Measurements from ENCODE around the gene UBE2M.

The UBE2M gene

GRCh38 chr19:58519087-58519354 is 39.4 kb downstream of the UBE2M start:
- DNase-seq (ENCODE audit: extremely low spot score): peak; percentile 69
- TF ChIP-seq ARNT (IDR thresholded peaks at IDR 0.05) (no peak), FOXA1 (IDR thresholded peaks at IDR 0.05) (no peak), CTBP1 (IDR thresholded peaks at IDR 0.05; ENCODE audit: borderline replicate concordance) (no peak), FOXK2 (IDR thresholded peaks at IDR 0.05) (no peak), NFRKB (IDR thresholded peaks at IDR 0.05) (no peak), SUZ12 (IDR thresholded peaks at IDR 0.05) (no peak)
- POLR2A ChIA-PET: interaction anchor here (0.6 to 7.8 kb wide), 21 partner anchors 19 to 837 kb away, joined by 3 to 96 read pairs (median 4); partner anchors contain the start of genes CHMP2A, TRIM28, UBE2M and ZNF274
- CTCF ChIA-PET: interaction anchor here (0.6 to 2.1 kb wide), 5 partner anchors 14 to 62 kb away, joined by 3 to 9 read pairs (median 8); partner anchors contain the start of gene TRIM28

GRCh38 chr19:58518256-58519086 is 39.9 kb downstream of the UBE2M start:
- ChIA-PET POLR2A (interaction anchor here (0.5 to 7.8 kb wide), 19 partner anchors 18 to 290 kb away, joined by 3 to 96 read pairs (median 4); partner anchors contain the start of genes CHMP2A, TRIM28, UBE2M and ZNF324B), CTCF (interaction anchor here (0.6 to 2.1 kb wide), 5 partner anchors 14 to 63 kb away, joined by 3 to 9 read pairs (median 8); partner anchors contain the start of gene TRIM28)
- TF ChIP-seq HDGF (IDR thresholded peaks at IDR 0.05; ENCODE audit: borderline replicate concordance): no peak
- TF ChIP-seq FOXM1 (IDR thresholded peaks at IDR 0.05; ENCODE audit: borderline replicate concordance): no peak
- TF ChIP-seq FOXA1 (IDR thresholded peaks at IDR 0.05): no peak
- no peak for TF ChIP-seq NFRKB (IDR thresholded peaks at IDR 0.05)
- TF ChIP-seq LEF1 (IDR thresholded peaks at IDR 0.05; ENCODE audit: borderline replicate concordance): no peak
- no peak for TF ChIP-seq BHLHE40 (IDR thresholded peaks at IDR 0.05; ENCODE audit: borderline replicate concordance)
- no peak for TF ChIP-seq SUZ12 (IDR thresholded peaks at IDR 0.05)
- no peak for TF ChIP-seq PKNOX1 (IDR thresholded peaks at IDR 0.05)
- TF ChIP-seq ELF4 (IDR thresholded peaks at IDR 0.05): no peak
- TF ChIP-seq FOXK2 (IDR thresholded peaks at IDR 0.05): no peak
- TF ChIP-seq ARNT (IDR thresholded peaks at IDR 0.05): no peak
- DNase-seq (ENCODE audit: extremely low spot score): no peak

- ChIA-PET POLR2A (interaction anchor here (0.9 to 7.8 kb wide), 3 partner anchors 27 to 138 kb away, joined by 3 to 96 read pairs (median 3); partner anchors contain the start of gene TRIM28), CTCF (no interaction called here)
- no peak for DNase-seq (ENCODE audit: extremely low spot score)
These were observed 41.2 kb downstream of the UBE2M start for GRCh38 chr19:58516964-58517833.

GRCh38 chr19:58516246-58516836 is 42.1 kb downstream of the UBE2M start:
- POLR2A ChIA-PET: no interaction called here
- CTCF ChIA-PET: no interaction called here
- TF ChIP-seq BHLHE40 (IDR thresholded peaks at IDR 0.05; ENCODE audit: borderline replicate concordance) (no peak), HDGF (IDR thresholded peaks at IDR 0.05; ENCODE audit: borderline replicate concordance) (no peak), PKNOX1 (IDR thresholded peaks at IDR 0.05) (no peak), NFRKB (IDR thresholded peaks at IDR 0.05) (no peak), ARNT (IDR thresholded peaks at IDR 0.05) (no peak), FOXM1 (IDR thresholded peaks at IDR 0.05; ENCODE audit: borderline replicate concordance) (no peak), SP1 (IDR thresholded peaks at IDR 0.05) (no peak), CTBP1 (IDR thresholded peaks at IDR 0.05; ENCODE audit: borderline replicate concordance) (no peak), TARDBP (IDR thresholded peaks at IDR 0.05) (no peak), FOXK2 (IDR thresholded peaks at IDR 0.05) (no peak), SUZ12 (IDR thresholded peaks at IDR 0.05) (no peak), ZNF384 (IDR thresholded peaks at IDR 0.05) (no peak)
- DNase-seq (ENCODE audit: extremely low spot score): no peak

More at GRCh38 chr19:58516964-58517833, 41.2 kb downstream of the UBE2M start:
- TF ChIP-seq FOXM1 (IDR thresholded peaks at IDR 0.05; ENCODE audit: borderline replicate concordance): no peak

- ChIA-PET POLR2A (no interaction called here), CTCF (no interaction called here)
- no peak for TF ChIP-seq SUZ12 (IDR thresholded peaks at IDR 0.05)
- TF ChIP-seq NFRKB (IDR thresholded peaks at IDR 0.05): no peak
- no peak for TF ChIP-seq SP1 (IDR thresholded peaks at IDR 0.05)
- no peak for TF ChIP-seq CTBP1 (IDR thresholded peaks at IDR 0.05; ENCODE audit: borderline replicate concordance)
- no peak for TF ChIP-seq ARNT (IDR thresholded peaks at IDR 0.05)
- no peak for TF ChIP-seq LEF1 (IDR thresholded peaks at IDR 0.05; ENCODE audit: borderline replicate concordance)
- no peak for DNase-seq (ENCODE audit: extremely low spot score)
These were observed 43.2 kb downstream of the UBE2M start for GRCh38 chr19:58515259-58515658.

GRCh38 chr19:58514564-58515022 is 43.8 kb downstream of the UBE2M start:
- no peak for TF ChIP-seq SUZ12 (IDR thresholded peaks at IDR 0.05)
- no peak for TF ChIP-seq LEF1 (IDR thresholded peaks at IDR 0.05; ENCODE audit: borderline replicate concordance)
- TF ChIP-seq BHLHE40 (IDR thresholded peaks at IDR 0.05; ENCODE audit: borderline replicate concordance): no peak
- no peak for TF ChIP-seq FOXK2 (IDR thresholded peaks at IDR 0.05)
- no peak for TF ChIP-seq NFRKB (IDR thresholded peaks at IDR 0.05)
- TF ChIP-seq ELF4 (IDR thresholded peaks at IDR 0.05): no peak
- TF ChIP-seq PKNOX1 (IDR thresholded peaks at IDR 0.05): no peak
- no peak for TF ChIP-seq TARDBP (IDR thresholded peaks at IDR 0.05)
- no peak for TF ChIP-seq ZNF384 (IDR thresholded peaks at IDR 0.05)
- no peak for TF ChIP-seq CTBP1 (IDR thresholded peaks at IDR 0.05; ENCODE audit: borderline replicate concordance)
- TF ChIP-seq L3MBTL2 (conservative IDR thresholded peaks at IDR 0.05): no peak
- CTCF ChIA-PET: no interaction called here
- POLR2A ChIA-PET: no interaction called here
- no peak for DNase-seq (ENCODE audit: extremely low spot score)
